Fibroblast of gingiva (primary cell): ENCODE results near the gene KLHDC2.
"Not testable (repeated sequence)": the region's sequence is repeated elsewhere in the genome, so short reads cannot be mapped to it uniquely, and the experiment has no call there.

Source experiments
- DNase-seq: peaks from one replicate; pipeline ENCODE4 v3.0.0-alpha.2; 2011; ENCODE audit warnings: low read depth

Gene KLHDC2

DNA sequence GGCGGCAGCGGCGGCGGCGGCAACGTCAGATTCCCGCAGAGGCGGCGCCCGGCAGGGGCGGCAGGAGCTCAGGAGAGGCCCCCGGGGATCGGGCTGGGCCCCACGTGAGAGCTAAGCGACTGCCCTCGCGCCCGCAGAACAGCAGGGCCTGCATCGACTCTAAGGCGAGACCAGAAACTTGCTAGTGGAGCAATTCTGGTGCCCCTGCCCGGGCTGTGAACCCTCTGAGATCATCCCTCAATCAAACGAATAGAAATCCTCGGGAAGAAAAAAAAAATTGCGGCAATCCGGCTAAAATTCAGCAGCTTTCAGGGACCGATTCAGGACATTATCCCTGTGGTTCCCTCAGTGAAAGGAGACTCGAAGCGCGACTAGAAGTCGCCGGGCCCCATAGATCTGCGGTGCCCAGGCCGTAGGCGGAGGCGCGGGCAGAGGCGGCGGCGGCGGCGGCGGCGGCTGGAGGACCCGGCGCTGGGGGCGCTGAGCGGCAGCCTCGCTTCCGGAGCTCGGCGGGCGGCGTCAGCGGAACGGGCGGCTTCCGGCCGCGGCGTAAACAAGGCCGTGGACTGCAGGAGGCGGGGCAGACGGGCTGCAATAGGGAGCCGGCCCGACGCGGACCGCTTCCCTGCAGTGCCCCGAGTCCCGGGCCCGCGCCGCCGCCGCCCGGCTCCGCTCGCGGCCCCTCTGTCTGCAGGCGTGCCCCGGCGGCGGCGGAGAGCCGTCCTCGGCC, at the start of gene KLHDC2:
Gene KLHDC2 (plus strand): TSS at position 583 of the 730 bp plus-strand sequence. CDS start 316 bp downstream, outside the sequence.
- peak; percentile 92 for DNase-seq

DNA sequence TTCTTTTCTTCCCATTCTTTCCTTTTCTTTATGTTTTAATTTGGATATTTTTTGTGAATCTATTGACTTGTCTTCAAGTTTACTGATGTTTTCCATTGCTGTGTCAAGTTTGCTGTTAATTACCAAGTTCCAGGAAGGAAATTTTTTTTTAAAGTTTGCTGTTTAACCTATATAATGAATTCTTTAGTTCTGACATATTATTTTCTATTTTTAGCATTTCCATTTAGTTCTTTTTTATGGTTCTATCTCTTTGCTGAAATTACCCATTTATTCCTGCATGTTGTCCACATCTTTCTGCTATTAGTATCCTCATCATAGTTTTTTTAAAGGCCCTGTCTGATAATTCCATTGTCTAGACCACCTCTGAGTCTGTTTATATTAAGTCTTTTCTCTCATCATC, 47.2 kb upstream of the KLHDC2 start:
- DNase-seq = no peak

DNA sequence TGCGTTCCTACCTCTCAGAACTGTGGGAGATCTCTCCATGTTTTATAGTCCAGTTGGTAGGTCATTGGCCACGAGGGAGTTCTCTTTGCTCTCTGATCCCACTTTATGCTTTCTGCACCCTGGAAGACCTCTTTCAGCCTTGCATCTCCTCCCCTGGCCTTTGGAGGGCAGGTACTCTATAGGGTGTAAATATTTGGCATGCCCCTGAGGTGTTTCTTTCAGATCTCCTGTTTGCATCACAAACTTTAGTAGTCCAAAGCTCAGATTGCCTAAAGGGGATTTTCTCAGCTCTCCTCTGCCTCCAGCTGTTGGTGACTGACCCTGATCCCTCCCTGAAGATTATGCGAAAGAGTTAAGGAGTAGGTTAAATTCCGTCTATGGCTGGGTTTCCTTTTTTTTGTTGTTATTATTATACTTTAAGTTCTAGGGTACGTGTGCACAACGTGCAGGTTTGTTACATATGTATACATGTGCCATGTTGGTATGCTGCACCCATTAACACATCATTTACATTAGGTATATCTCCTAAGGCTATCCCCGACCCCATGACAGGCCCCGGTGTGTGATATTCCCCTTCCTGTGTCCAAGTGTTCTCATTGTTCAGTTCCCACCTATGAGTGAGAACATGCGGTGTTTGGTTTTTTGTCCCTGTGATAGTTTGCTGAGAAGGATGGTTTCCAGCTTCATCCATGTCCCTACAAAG, 46.1 kb upstream of the KLHDC2 start:
- DNase-seq = not testable (repeated sequence)

GRCh38 chr14:49727171-49727570, 40.8 kb upstream of the KLHDC2 start:
- no peak for DNase-seq

- no peak for DNase-seq
Measured at GRCh38 chr14:49732896-49733295, 35.1 kb upstream of the KLHDC2 start.

DNA sequence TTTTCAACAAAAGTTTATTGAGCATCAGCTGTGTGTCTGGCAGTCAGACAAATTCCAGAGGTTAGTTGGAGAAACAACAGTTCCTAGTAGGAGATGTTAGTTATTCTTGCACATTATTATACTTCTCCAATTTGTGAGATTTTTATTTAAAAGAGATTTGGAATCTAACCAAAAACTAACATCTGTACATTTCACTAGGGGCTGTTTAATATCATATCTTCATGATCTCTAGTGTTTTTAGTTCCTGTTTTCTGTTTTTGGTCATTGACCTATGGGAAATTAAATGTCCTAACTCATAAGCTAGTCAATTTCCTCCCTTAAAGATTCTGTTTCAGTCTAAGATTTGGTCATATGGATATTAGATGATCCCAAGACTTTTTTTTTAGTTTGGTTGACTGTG, 34.1 kb upstream of the KLHDC2 start:
- no peak for DNase-seq

DNA sequence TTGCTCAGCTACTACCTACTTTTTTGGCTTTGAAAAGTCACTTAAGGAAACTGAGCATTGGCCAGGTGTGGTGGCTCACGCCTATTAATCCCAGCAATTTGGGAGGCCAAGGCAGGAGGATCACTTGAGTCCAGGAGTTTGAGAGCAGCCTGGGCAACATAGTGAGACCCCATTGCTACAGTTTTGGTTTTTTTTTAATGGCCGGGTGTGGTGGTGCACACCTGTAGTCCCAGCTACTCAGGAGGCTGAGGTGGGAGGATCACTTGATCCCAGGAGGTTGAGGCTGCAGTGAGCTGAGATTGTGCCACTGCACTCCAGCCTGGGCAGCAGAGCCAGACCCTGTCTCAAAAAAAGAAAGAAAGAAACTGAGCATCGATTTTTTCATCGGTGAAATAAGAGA, 32.3 kb upstream of the KLHDC2 start:
- not testable (repeated sequence) for DNase-seq

- no peak for DNase-seq
Measured at GRCh38 chr14:49745191-49745590, 22.8 kb upstream of the KLHDC2 start.

GRCh38 chr14:49746476-49746875, 21.5 kb upstream of the KLHDC2 start:
- not testable (repeated sequence) for DNase-seq

DNA sequence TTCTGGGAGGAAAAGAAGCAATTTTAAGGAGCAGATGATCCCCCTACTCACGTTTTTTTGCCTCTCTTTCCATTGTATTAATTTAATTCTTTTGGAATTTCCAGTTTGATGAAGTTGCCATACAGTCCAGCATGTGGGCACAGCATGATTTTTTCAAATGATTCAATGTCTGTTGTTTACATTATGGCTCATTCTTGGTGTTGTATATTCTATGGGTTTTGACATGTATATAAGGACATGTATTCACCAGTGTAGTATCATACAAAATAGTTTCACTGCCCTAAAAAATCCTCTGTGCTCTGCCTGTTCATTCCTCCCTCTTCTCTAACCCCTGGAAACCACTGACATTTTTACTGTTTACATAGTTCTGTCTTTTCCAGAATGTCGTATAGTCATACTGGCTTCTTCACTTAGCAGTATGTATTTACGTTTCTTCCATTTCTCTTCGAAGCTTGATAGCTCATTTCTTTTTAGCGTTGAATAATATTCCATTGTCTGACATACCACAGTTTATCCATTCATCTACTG, 13.3 kb upstream of the KLHDC2 start:
- no peak for DNase-seq

- DNase-seq = no peak
Measured at GRCh38 chr14:49755378-49755777, 12.6 kb upstream of the KLHDC2 start.

GRCh38 chr14:49761839-49762551, 6.0 kb upstream of the KLHDC2 start:
- no peak for DNase-seq

GRCh38 chr14:49766839-49767238, 1.1 kb upstream of the KLHDC2 start:
- no peak for DNase-seq

DNA sequence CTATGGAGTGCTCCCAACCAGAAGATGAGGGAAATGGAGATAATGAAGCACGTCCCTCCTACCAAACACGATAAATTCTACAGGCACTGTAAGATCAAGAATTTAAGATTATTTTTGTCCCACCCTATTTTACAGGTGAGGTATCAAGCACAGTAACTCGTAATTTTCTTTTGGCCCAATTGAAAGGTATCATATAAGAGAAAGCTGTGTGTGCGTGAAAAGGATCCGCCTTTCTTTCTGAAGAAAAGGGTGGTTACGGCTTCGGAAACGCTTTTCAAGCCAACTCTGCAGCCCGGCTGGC, 733 bp upstream of the KLHDC2 start:
- DNase-seq = no peak

GRCh38 chr14:49768301-49769121, 558 bp downstream of the KLHDC2 start:
- peak; percentile 63 for DNase-seq

DNA sequence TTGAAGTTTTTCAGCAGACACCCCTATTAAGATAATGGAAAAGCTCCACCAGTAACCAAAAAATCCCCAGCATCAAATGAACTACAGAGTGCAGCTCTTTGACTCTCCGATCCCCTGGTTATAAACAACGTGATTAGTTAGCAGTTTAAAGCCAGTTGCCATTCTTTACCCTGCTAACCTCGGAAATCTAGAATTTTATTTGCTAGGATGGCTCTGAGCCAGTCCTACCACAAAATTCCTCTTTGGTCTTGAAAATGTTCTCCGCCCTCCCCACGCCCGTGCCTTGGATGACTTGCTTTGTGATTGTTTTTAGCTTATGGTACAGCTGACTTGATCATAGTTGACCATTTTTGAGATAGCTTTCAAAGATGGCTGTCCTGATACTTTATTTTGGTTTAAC, 1.2 kb downstream of the KLHDC2 start:
- DNase-seq = peak; percentile 34

DNA sequence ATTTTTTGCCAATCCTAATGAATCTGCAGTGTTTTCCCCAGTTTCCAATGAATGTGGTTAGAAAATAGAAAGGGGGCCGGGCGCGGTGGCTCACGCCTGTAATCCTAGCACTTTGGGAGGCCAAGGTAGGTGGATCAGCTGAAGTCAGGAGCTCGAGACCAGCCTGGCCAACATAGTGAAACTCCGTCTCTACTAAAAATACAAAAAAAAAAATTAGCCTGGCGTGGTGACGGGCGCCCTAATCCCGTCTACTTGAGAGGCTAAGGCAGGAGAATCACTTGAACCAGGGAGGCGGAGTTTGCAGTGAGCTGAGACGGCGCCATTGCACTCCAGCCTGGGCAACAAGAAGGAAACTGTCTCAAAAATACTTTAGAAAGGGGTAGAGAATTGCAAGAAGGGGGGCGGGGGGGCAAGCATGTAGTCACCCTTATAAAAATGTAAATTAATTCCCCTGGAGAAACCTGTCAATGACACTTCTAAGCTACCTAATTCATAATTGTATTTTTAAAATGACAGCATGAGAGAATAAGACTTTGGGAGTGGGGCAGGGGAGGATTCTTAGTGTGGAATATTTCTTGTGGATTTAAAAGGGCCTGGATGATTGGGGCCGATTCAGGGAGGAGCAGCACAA, 1.7 kb downstream of the KLHDC2 start:
- DNase-seq = no peak

GRCh38 chr14:49770212-49770817, 2.4 kb downstream of the KLHDC2 start:
- peak; percentile 58 for DNase-seq

DNA sequence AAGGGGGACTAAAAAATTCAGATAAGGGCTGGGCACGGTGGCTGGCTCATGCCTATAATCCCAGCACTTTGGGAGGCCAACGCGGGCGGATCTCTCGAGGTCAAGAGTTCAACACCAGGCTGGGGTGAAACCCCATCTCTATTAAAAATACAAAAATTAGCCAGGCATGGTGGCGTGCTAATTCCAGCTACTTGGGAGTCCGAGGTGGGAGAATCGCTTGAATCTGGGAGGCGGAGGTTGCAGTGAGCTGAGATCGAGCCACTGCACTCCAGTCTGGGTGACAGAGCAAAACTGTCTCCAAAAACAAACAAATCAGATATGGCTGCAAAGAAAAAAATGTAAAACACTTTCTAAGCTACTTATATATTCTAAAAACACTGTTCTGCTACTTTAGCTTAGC, 3.7 kb downstream of the KLHDC2 start:
- DNase-seq = not testable (repeated sequence)

DNA sequence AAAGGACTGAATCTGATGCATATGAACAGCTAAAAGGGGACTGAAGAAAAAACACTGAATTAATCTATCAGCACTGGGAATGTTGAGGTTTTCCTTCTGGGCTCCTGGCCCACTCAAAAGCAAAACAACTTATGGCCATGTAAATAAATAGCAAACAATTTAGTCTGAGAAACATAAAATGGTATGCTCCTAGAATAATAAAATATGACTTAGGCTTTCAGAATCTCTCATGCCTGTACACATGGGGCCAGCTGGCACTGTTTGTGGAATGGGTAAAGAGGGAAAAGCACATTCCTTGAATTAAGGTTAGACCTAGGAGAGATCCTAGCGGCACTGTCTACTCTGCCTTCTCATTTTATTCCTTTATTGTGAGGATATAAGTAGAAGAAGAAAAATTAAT, 6.2 kb downstream of the KLHDC2 start:
- DNase-seq = peak; percentile 12

GRCh38 chr14:49778421-49778820, 10.5 kb downstream of the KLHDC2 start:
- DNase-seq = no peak
